Pancreas (tissue), 10 donors: ENCODE data around the gene PBX4. TPM values are rescaled to one million over a fixed set of nuclear protein-coding genes. Genes with fewer than 3 reads are reported as not detected.
"Not testable (repeated sequence)": the region's sequence is repeated elsewhere in the genome, so short reads cannot be mapped to it uniquely, and the experiment has no call there.

Experiments used
- ATAC-seq, 4 donors: fragments of 200-7000 bp; cut with Tn5 transposase; one replicate each; pipeline versions ENCODE4 v1.8.0 to v1.9.1; 2020; ENCODE audit warnings: mild to moderate bottlenecking in 4 of 4, moderate library complexity in 4 of 4
- DNase-seq, 6 donors: peaks; one replicate each; pipeline ENCODE4 v3.0.0-alpha.2; 2020
- FAIRE-seq: peaks from 2 replicates; lab custom pipeline; 2012; peaks lifted over from hg19 to GRCh38; lab: Jason Lieb, UNC
- H3K27ac ChIP-seq, 4 donors: fragments of 200-600 bp; sonication (generic); 1 replicate in 3 of 4; 2 replicates in 1 of 4; pipeline versions ENCODE4 v1.5.0 to v1.8.0; 2020
- H3K27me3 ChIP-seq, 4 donors: fragments of 200-600 bp; one replicate each; pipeline ENCODE4 v1.8.0; 2021
- H3K36me3 ChIP-seq, 3 donors: fragments of 200-600 bp; sonication (generic) in 1 of 3; one replicate each; pipeline versions ENCODE4 v1.5.0 to v1.8.0; 2020 to 2021
- H3K4me1 ChIP-seq, 3 donors: fragments of 200-600 bp; one replicate each; pipeline ENCODE4 v1.8.0; 2021
- H3K4me3 ChIP-seq, 4 donors: fragments of 200-600 bp; sonication (generic) in 2 of 4; one replicate each; pipeline versions ENCODE4 v1.5.0 to v1.8.0; 2020 to 2021
- H3K9me3 ChIP-seq, 4 donors: fragments of 200-600 bp; one replicate each; pipeline ENCODE4 v1.8.0; 2021
- WGBS, 2 donors: extraction: QIAGEN DNeasy Blood & Tissue Kit; methylation state at CpG; one replicate each; pipeline ENCODE4 v1.1.7; 2013; 5-methylcytosine and 5-hydroxymethylcytosine counted together
- intact Hi-C, 3 donors: fragments of 100-400 bp; cut with DNase I; formaldehyde crosslinking; loops; one replicate each; pipeline versions ENCODE4 v1.11.1 to v1.14.2; 2022
- polyA plus RNA-seq, 2 donors: library from polyadenylated mRNA; stranded (reverse); fragments of 200-250 nt; gene quantifications; one replicate each; pipeline ENCODE4 v1.2.3, GENCODE V29; 2013
- total RNA-seq, 6 donors: library from RNA; stranded (reverse); fragmentation: NEBNext Ultra II Directional in 4 of 6; extraction: Animal tissue kit (Norgen Biotek cat#: 25700) in 4 of 6; gene quantifications; one replicate each; pipeline versions ENCODE4 v1.2.1 to v1.2.4, GENCODE V29; 2021 to 2023
- TF ChIP-seq, protein P1 (sequence below), 4 donors: fragments of 200-600 bp; sonication (generic) in 3 of 4; IDR thresholded peaks; one replicate each; pipeline versions ENCODE4 v1.5.0 to v1.8.0; 2021; ENCODE audit warnings: antibody characterized with exemption in 4 of 4
- donor health status: healthy with polysubstance abuse.
- donor health status: DM: no; HTN: no; CAD: no; lungs with moderate emphysema.
- donor health status: DM: no; HTN: no; CAD: no.
- donor health status: control.
- donor health status: control.
- donor health status: Bipolar disorder and iron deficiency.
- donor health status: DM: yes; HTN: yes; CAD: no.
- donor health status: DM: no; HTN: no; CAD: no.
- donor health status: DM: no; HTN: no; CAD: no.
- donor health status: DM: yes; HTN: yes; CAD: no.

PBX4 gene, protein sequence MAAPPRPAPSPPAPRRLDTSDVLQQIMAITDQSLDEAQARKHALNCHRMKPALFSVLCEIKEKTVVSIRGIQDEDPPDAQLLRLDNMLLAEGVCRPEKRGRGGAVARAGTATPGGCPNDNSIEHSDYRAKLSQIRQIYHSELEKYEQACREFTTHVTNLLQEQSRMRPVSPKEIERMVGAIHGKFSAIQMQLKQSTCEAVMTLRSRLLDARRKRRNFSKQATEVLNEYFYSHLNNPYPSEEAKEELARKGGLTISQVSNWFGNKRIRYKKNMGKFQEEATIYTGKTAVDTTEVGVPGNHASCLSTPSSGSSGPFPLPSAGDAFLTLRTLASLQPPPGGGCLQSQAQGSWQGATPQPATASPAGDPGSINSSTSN
- total RNA-seq = under 1 TPM; 0.18 to 0.53 (median 0.43) TPM
- 1 to 10 TPM; 3.9 to 4.0 TPM for polyA plus RNA-seq

DNA sequence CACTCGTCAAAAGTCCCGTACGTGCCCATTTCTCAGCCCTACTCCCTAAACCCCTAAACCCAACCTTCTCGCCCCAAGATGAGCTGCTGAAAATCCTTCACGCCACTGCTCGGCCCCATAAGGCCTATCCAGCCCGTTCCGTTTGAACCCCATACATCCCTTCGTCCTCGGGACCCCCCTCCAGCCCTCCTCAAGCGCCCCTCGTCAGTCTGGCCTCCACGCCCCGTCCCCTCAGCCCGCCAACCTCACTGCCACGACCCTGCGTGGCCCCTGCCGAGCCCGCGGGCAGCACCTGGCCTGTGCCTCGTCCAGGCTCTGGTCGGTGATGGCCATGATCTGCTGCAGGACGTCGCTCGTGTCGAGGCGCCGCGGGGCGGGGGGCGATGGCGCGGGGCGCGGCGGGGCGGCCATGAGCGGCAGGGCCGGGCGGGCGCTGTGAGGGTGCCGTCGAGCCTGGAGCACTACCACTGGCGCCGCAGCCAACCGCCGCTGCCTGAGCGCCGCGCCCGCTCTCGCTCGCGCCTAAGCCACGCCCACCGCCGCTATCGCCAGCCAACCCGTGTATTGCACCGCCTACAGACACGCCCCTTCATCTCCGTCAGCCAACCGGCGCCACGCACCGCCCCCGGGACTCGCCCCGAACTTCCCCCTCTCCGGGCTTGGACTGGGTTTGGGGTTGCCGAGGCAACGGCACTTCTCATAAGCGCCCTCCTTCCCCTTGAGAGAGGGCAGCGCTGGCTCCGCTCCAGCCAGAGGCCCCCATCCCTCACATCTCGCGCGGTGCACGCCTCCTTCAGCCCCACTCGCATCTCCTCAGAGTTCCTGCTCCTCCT lies at the start of gene PBX4:
Gene PBX4 (minus strand): TSS at position 469 of the 833 bp plus-strand sequence. CDS start 58 bp downstream, at position 411.
- DNase-seq (peak; percentile 86 to 95 (median 94)), FAIRE-seq (no peak), ATAC-seq (peak; percentile 97 to 99 (median 98))
- TF ChIP-seq, protein P1, sequence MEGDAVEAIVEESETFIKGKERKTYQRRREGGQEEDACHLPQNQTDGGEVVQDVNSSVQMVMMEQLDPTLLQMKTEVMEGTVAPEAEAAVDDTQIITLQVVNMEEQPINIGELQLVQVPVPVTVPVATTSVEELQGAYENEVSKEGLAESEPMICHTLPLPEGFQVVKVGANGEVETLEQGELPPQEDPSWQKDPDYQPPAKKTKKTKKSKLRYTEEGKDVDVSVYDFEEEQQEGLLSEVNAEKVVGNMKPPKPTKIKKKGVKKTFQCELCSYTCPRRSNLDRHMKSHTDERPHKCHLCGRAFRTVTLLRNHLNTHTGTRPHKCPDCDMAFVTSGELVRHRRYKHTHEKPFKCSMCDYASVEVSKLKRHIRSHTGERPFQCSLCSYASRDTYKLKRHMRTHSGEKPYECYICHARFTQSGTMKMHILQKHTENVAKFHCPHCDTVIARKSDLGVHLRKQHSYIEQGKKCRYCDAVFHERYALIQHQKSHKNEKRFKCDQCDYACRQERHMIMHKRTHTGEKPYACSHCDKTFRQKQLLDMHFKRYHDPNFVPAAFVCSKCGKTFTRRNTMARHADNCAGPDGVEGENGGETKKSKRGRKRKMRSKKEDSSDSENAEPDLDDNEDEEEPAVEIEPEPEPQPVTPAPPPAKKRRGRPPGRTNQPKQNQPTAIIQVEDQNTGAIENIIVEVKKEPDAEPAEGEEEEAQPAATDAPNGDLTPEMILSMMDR (IDR thresholded peaks at IDR 0.05) = no peak
- H3K4me3 ChIP-seq = peak within 1 kb of the TSS; percentile 7 to 37 (median 26)
- no peak within 1 kb of the TSS for H3K27ac ChIP-seq
- H3K27me3 ChIP-seq = no peaks in the 10 kb centered on the region
- no peaks in the 10 kb centered on the region for H3K4me1 ChIP-seq
- H3K9me3 ChIP-seq = no peaks in the 10 kb centered on the region
- WGBS, 2 donors = 5 to 6% methylated on average over 55 to 80 of the region's 80 CpGs
- H3K36me3 ChIP-seq = no peaks in the 10 kb centered on the region
- intact Hi-C loops = no loop called here

DNA sequence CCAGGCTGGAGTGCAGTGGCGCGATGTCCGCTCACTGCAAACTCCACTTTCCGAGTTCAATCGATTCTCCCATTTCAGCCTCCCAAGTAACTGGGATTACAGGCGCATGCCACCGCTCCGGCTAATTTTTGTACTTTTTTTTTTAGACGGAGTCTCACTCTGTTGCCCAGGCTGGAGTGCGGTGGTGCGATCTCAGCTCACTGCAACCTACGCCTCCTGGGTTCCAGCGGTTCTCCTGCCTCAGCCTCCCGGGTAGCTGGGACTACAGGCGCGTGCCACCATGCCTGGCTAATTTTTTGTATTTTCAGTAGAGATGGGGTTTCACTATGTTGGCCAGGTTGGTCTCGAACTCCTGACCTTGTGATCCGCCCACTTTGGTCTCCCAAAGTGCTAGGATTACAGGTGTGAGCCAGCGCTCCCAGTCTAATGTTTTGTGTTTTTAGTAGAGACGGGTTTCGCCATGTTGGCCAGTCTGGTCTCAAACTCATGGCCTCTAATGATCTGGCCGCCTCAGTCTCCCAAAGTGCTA lies 47.0 kb upstream of the PBX4 start:
- DNase-seq = peak in 2 of 6 donors; percentile 15 to 30
- ATAC-seq, FAIRE-seq, intact Hi-C loops, H3K27ac ChIP-seq, H3K27me3 ChIP-seq, H3K4me3 ChIP-seq, H3K36me3 ChIP-seq, H3K9me3 ChIP-seq: not testable (repeated sequence)
- WGBS, 2 donors = 96 to 97% methylated on average over 22 of the region's 22 CpGs
- peaks cover 0 to 15% (median 7%) of the 10 kb centered on the region in 3 donors for H3K4me1 ChIP-seq

DNA sequence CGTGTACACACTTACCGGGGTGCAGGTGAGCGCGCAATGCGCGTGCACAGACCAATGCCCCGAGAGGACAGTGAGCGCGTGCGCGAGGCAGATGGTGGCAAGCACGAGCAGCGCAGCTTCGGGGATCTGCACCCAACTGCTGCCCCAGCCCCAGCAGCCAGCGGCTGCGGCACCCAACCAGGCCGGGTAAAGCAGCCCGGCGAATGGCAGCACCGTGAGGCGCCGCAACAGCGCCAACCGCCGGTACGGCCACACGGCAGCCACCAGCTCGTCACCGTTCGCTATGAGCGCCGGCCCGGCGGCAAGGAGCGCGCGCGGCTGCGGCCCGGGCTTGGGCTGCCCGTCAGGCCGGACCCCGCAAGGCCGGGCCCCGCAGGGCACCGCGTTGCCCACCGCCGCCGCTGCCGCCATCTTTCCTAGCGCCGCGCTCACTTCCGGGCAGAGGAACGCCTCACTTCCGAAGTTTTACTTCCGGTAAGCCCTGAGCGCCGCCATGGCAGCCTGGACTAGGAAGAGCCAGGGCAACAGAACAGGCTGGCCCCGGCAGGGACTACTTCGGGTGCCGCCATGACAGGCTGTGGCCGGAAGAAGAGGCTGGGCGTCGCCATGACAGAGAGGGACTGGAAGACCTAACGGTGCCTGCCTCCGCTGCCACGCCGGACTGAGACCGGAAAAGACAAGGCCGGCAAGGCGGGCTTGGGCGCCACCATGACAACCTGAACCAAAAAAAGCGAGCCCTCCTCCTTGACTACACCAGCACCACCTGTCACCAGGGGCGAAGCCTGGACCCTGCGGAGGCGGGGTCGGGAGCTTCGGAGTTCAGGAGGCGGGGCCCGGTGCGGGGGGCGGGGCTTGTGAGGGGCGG lies 45.0 kb upstream of the PBX4 start, which contains the start of gene ATP13A1:
Gene ATP13A1 (minus strand): TSS at position 421 of the 865 bp plus-strand sequence. CDS start 10 bp downstream, at position 411.
- H3K9me3 ChIP-seq = no peaks in the 10 kb centered on the region
- intact Hi-C loops = no loop called here
- peaks cover 0 to 11% (median 5%) of the 10 kb centered on the region in 3 donors for H3K36me3 ChIP-seq
- 0 to 1% methylated on average over 66 to 85 of the region's 85 CpGs for WGBS, 2 donors
- peak within 1 kb of the TSS; percentile 97 to 100 (median 99) for H3K4me3 ChIP-seq
- FAIRE-seq = no peak
- ATAC-seq = peak; percentile 92 to 95 (median 93)
- H3K27me3 ChIP-seq = no peaks in the 10 kb centered on the region
- TF ChIP-seq, protein P1 (IDR thresholded peaks at IDR 0.05) = no peak
- peaks cover 0 to 15% (median 0%) of the 10 kb centered on the region in 3 donors for H3K4me1 ChIP-seq
- H3K27ac ChIP-seq = peak within 1 kb of the TSS; percentile 73 to 90 (median 82)
- peak; percentile 94 to 99 (median 98) for DNase-seq

DNA sequence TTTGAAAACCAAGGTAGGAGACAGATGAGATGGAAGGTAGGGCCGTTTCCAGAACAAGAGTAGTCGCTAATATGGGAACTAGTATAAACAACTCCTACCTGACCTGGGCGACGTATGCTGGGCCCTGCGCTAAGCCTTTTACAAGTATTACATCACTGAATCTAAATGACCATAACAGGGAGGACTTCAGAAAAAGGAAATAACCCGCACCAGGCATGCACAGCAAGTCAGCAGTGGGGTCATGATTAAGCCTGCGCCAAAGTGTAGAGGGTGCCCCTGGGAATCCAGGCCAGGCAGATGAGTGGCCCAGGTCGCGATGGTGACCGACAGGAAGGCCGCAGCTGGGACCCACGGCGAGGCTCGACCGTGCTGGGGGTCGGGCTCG lies 44.4 kb upstream of the PBX4 start:
- intact Hi-C loops = no loop called here
- H3K27me3 ChIP-seq = no peaks in the 10 kb centered on the region
- DNase-seq (no peak), FAIRE-seq (no peak), ATAC-seq (no peak)
- H3K4me1 ChIP-seq = peaks cover 0 to 15% (median 0%) of the 10 kb centered on the region in 3 donors
- TF ChIP-seq, protein P1 (IDR thresholded peaks at IDR 0.05) = no peak
- H3K4me3 ChIP-seq = peak overlapping the region; percentile 97 to 100 (median 99)
- H3K36me3 ChIP-seq = peaks cover 0 to 15% (median 8%) of the 10 kb centered on the region in 3 donors
- WGBS, 2 donors = 3 to 4% methylated on average over 17 of the region's 17 CpGs
- no peaks in the 10 kb centered on the region for H3K9me3 ChIP-seq
- peak overlapping the region; percentile 73 to 90 (median 82) for H3K27ac ChIP-seq
